NCI-H446 (cell line): ENCODE results near the gene TP53RK.

Source experiments
- DNase-seq, 2 experiments: peaks; one replicate each; lab custom pipeline; 2025; lab: John Stamatoyannopoulos, UW

Gene TP53RK

GRCh38 chr20:46660487-46660886 is 28.8 kb downstream of the TP53RK start:
- no peak for DNase-seq

GRCh38 chr20:46657618-46658017 is 31.6 kb downstream of the TP53RK start:
- no peak for DNase-seq

- no peak for DNase-seq
Measured at GRCh38 chr20:46657137-46657536, 32.1 kb downstream of the TP53RK start.

- DNase-seq, result no peak
Measured at GRCh38 chr20:46652699-46653098, 36.5 kb downstream of the TP53RK start.

- no peak for DNase-seq
Measured at GRCh38 chr20:46651091-46651962, 37.9 kb downstream of the TP53RK start, which contains the start of gene SLC13A3. TSS of gene SLC13A3 (minus strand) at chr20:46651459. CDS start at chr20:46651421, 38 bp downstream.

GRCh38 chr20:46650575-46651090 is 38.6 kb downstream of the TP53RK start:
- no peak for DNase-seq

GRCh38 chr20:46649965-46650542 is 39.2 kb downstream of the TP53RK start:
- DNase-seq, result no peak

- DNase-seq, result no peak
Measured at GRCh38 chr20:46649650-46649949, 39.6 kb downstream of the TP53RK start.

GRCh38 chr20:46648903-46649649 is 40.2 kb downstream of the TP53RK start:
- DNase-seq, result no peak

GRCh38 chr20:46647469-46647868 is 41.8 kb downstream of the TP53RK start:
- no peak for DNase-seq

- no peak for DNase-seq
Measured at GRCh38 chr20:46646659-46647380, 42.4 kb downstream of the TP53RK start.

GRCh38 chr20:46646122-46646521 is 43.1 kb downstream of the TP53RK start:
- DNase-seq, result no peak

- no peak for DNase-seq
Measured at GRCh38 chr20:46644733-46645132, 44.5 kb downstream of the TP53RK start.

- no peak for DNase-seq
Measured at GRCh38 chr20:46644160-46644559, 45.1 kb downstream of the TP53RK start.

- DNase-seq, result no peak
Measured at GRCh38 chr20:46642969-46643343, 46.3 kb downstream of the TP53RK start.

GRCh38 chr20:46642265-46642968 is 46.8 kb downstream of the TP53RK start:
- DNase-seq, result no peak

GRCh38 chr20:46641424-46641823 is 47.8 kb downstream of the TP53RK start:
- DNase-seq, result no peak

GRCh38 chr20:46640536-46641311 is 48.5 kb downstream of the TP53RK start:
- DNase-seq, result no peak

GRCh38 chr20:46640044-46640443 is 49.2 kb downstream of the TP53RK start:
- no peak for DNase-seq

GRCh38 chr20:46639587-46639986 is 49.7 kb downstream of the TP53RK start:
- no peak for DNase-seq

- DNase-seq, result no peak
Measured at GRCh38 chr20:46638898-46639274, 50.4 kb downstream of the TP53RK start.
